8988T (cell line): ENCODE measurements around the gene TBCK.

Source experiments
- DNase-seq: peaks from one replicate; pipeline ENCODE4 v3.0.0; 2011

TBCK gene

GRCh38 chr4:106034751-106035150 lies 281.3 kb downstream of the TBCK start:
- no peak for DNase-seq

DNA sequence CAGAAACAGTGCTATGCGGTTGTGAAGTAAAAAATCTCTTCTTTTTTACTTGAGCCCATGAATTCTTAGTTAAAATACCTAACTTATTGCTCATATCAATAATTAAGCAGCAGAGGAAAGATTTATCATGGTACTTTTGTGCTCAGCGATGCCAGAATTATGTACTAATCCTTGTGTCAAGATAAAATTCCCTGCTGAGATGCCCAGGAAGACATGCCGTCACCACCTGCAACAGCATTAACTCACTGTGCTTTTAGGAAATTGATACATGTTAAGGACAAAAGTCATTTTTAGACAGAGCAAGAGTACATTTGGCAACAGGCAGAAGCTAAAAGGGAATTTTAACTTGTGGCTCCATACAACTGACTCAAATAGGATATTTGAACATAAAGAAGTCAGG lies 281.8 kb downstream of the TBCK start:
- DNase-seq = no peak

GRCh38 chr4:106033469-106033868 lies 282.5 kb downstream of the TBCK start:
- DNase-seq = no peak

GRCh38 chr4:106032851-106033286 lies 283.1 kb downstream of the TBCK start:
- DNase-seq = no peak

GRCh38 chr4:106022454-106022853 lies 293.6 kb downstream of the TBCK start:
- no peak for DNase-seq

GRCh38 chr4:106021737-106022410 lies 294.1 kb downstream of the TBCK start:
- DNase-seq = no peak

DNA sequence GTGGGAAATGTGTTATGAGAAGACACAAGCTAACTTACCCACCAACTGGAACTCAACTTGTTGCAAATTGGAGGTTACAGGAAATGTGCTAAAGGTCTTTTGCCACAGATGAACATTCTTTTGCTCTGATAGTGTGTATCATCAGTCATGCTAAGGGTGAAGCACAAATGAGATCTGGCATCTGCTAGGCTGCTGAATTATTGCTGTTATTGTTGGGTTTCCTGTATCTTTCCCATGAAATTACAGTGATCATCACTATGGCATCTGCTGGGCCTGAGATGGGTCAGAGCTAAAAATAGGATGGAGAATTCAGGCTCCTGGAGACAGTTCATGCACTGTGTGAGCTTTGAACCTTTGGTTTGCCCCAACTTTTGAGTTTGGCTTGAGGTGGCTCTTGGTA lies 296.2 kb downstream of the TBCK start:
- no peak for DNase-seq

GRCh38 chr4:106017975-106018374 lies 298.0 kb downstream of the TBCK start:
- no peak for DNase-seq

GRCh38 chr4:106011387-106011786 lies 304.6 kb downstream of the TBCK start:
- DNase-seq = no peak

DNA sequence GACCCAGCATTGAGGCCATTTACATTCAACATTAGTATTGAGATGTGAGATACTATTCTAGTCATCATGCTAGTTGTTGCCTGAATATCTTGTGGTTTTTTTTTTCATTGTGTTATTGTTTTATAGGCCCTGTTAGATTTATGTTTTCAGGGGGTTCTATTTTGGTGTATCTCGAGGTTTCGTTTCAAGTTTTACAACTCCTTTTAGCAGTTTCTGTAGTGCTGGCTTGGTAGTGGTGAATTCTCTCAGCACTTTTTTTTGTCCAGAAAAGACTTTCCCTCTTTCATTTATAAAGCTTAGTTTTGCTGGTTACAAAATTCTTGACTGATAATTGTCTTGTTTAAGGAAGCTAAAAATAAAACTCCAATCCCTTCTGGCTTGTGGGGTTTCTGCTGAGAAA lies 305.2 kb downstream of the TBCK start:
- no peak for DNase-seq

DNA sequence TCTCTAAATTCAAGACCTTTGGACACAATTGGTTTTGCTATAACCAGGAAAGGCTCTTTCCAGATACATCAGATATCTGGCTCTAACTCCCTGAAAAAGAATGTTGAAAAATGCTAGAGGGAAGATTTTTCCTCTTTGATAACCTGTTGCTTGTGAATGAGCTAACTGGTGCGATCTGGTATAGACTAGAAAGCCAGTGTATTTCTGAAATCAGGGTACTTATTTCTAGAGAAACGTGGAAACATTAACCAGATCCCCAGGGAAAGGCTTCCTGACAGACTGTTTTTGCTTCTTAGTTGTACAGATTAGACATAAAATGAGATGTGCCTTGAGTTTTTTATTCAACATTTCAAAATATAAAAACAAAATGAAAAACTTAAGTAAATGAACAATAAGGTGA lies 313.0 kb downstream of the TBCK start:
- DNase-seq = no peak

- no peak for DNase-seq
Observed at GRCh38 chr4:105998171-105999063, 317.6 kb downstream of the TBCK start.

DNA sequence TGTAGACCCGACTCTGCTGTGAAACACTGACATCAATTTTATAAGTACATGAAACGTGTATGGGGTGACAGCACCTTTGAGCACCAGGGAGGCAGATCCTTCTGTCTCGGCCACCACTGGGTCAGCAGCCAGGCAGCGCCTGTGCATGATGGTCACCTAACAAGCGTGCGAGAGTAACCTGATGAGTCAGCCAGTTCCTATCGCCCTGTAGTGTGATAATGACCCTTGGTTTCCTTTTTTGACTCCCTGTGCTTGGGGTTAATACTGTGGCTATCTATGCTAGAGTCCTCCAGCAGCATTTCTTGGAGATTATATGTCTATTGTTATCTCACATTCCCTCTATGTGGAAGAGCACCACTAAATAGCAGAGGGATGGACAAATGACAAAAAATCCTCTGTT lies 319.2 kb downstream of the TBCK start:
- DNase-seq = no peak

GRCh38 chr4:105994841-105995501 lies 321.0 kb downstream of the TBCK start:
- DNase-seq = no peak

DNA sequence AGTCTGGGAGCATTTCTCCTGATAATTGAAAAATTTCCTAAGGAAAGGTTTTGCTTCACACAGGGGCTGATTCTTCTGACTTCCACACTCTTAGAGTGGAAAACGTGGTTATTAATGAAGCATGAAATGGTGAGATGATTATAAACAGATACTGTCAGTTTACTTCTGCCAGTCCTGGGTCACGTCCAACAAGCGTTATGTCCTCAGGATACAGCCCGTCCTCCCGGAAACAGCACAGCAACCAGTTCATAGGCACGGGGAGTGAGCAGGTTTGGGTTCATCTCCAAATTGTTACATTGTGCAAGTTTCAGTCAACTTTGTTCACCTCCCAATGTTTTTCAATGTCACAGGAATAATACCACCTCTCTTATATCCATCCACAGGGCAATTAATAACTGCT lies 321.9 kb downstream of the TBCK start:
- DNase-seq = no peak

DNA sequence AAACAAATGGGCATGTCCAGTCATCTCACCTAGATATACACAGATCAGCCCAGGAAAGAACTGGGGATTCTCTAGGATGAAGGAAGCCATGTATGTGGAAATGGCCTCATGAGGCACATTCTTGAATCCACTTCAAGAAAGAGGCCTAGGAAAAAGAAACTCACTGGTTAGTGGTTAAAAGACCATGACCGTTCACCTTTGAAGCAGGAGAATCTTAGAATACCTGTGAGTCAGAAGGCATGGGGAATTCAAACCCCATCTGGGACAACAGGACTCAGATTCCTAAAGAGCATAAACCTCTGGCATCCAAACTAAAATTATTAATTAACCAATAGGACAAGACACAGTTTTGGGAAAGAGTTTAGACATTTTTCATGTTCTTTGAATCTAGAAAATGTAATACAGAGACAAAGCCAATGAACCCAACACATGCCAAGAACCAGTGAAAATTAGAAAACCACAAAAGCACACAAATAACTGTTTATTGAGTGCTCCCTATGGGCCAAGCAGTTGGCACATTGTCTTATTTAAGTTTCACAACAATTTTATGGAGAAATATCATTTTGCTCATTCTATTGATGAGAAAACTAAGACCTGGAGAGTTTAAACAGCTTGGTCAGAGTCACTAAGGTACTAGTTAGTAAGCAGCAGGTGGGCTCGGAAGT lies 323.2 kb downstream of the TBCK start:
- no peak for DNase-seq

GRCh38 chr4:105991726-105992125 lies 324.3 kb downstream of the TBCK start:
- no peak for DNase-seq
